Liver (tissue), 3 donors: ENCODE measurements around the gene SMOC2.

Experiments
- CTCF ChIP-seq: fragments of 150-350 bp; IDR thresholded peaks from 2 replicates; pipeline ENCODE4 v1.5.1; 2017; ENCODE audit warnings: improper control_type of control experiment, low read depth, low read length; ENCODE audit not compliant: missing input control
- SP1 ChIP-seq: IDR thresholded peaks from 2 replicates; pipeline ENCODE4 v1.6.1; 2018; ENCODE audit warnings: antibody characterized with exemption, mild to moderate bottlenecking
- donor health status: healthy.
- donor health status: healthy.

GRCh38 chr6:168411793-168412192, 29.2 kb upstream of the SMOC2 start:
- no peak for TF ChIP-seq CTCF
- TF ChIP-seq SP1, result no peak
